HepG2 (cell line): ENCODE data around the gene SWSAP1. TPM values are rescaled to one million over a fixed set of nuclear protein-coding genes. Genes with fewer than 3 reads are reported as not detected.

Experiments
- CCAR2 ChIP-seq: fragments of 200-400 bp; formaldehyde crosslinking; optimal IDR thresholded peaks from 2 replicates; pipeline ENCODE3; 2018; ENCODE audit warnings: low read depth, mild to moderate bottlenecking, low read length, moderate library complexity
- IKZF5 ChIP-seq: IDR thresholded peaks from 2 replicates; pipeline ENCODE4 v1.6.1; 2018; ENCODE audit warnings: missing genetic modification reagents, mild to moderate bottlenecking, missing compliant biosample characterization
- IRX3 ChIP-seq: sonication (generic); formaldehyde crosslinking; IDR thresholded peaks from 2 replicates; pipeline ENCODE4 v1.8.1; 2023; ENCODE audit warnings: mild to moderate bottlenecking, low read depth, missing genetic modification reagents, borderline replicate concordance
- MLXIP ChIP-seq: sonication (generic); formaldehyde crosslinking; IDR thresholded peaks from 2 replicates; pipeline ENCODE4 v1.9.0; 2021; ENCODE audit warnings: missing genetic modification reagents, borderline replicate concordance
- TEF ChIP-seq: sonication (generic); formaldehyde crosslinking; IDR thresholded peaks from 2 replicates; pipeline ENCODE4 v1.5.0; 2020; ENCODE audit warnings: missing genetic modification reagents
- UBTF ChIP-seq: sonication (generic); formaldehyde crosslinking; IDR thresholded peaks from 2 replicates; pipeline ENCODE4 v1.4.0; 2020; ENCODE audit warnings: mild to moderate bottlenecking, missing genetic modification reagents
- ZKSCAN8 ChIP-seq: IDR thresholded peaks from 2 replicates; pipeline ENCODE4 v1.6.1; 2016; ENCODE audit warnings: borderline replicate concordance, missing genetic modification reagents, missing compliant biosample characterization
- ZMYM2 ChIP-seq: sonication (generic); formaldehyde crosslinking; IDR thresholded peaks from 2 replicates; pipeline ENCODE4 v1.8.0; 2022; ENCODE audit warnings: mild to moderate bottlenecking, missing genetic modification reagents
- ZNF550 ChIP-seq: sonication (generic); formaldehyde crosslinking; IDR thresholded peaks from 2 replicates; pipeline ENCODE4 v1.4.0; 2020; ENCODE audit warnings: mild to moderate bottlenecking, missing genetic modification reagents, borderline replicate concordance
- ZNF564 ChIP-seq: sonication (generic); formaldehyde crosslinking; IDR thresholded peaks from 2 replicates; pipeline ENCODE4 v1.8.1; 2023; ENCODE audit warnings: mild to moderate bottlenecking, missing genetic modification reagents
- ZNF883 ChIP-seq: sonication (generic); formaldehyde crosslinking; IDR thresholded peaks from 2 replicates; pipeline ENCODE4 v1.5.1; 2020; ENCODE audit warnings: mild to moderate bottlenecking, missing genetic modification reagents; ENCODE audit errors: not compliant biosample characterization
- polyA plus RNA-seq, 8 experiments: library from polyadenylated mRNA; depleted of rRNA in 3 of 8; stranded (reverse) in 7 of 8; unstranded in 1 of 8; fragments of >200 nt; fragmentation: Illumina TruSeq in 4 of 8; extraction: Trizol in 4 of 8; gene quantifications; 2 replicates each; pipeline versions ENCODE4 v1.2.1 to v1.2.3, GENCODE V29; 2011 to 2016; ENCODE audit warnings: low read depth in 4 of 8, missing spikeins in 1 of 8, mixed read lengths in 1 of 8; ENCODE audit not compliant: insufficient read depth in 1 of 8
- total RNA-seq, 5 experiments: library from RNA; depleted of rRNA; stranded (reverse); fragments of >200 nt; fragmentation: Illumina TruSeq; extraction: Trizol; gene quantifications; 2 replicates each; pipeline ENCODE4 v1.2.3, GENCODE V29; 2016; ENCODE audit warnings: low read depth in 1 of 5
- TF ChIP-seq, protein P1 (sequence below): sonication (generic); formaldehyde crosslinking; IDR thresholded peaks from 2 replicates; pipeline ENCODE4 v1.4.0; 2020; ENCODE audit warnings: mild to moderate bottlenecking, missing genetic modification reagents

SWSAP1 gene
- total and polyA plus RNA-seq, 2 of the 13 experiments (the other 11 are each of a cell fraction or from before 2014, with no cell fraction given) = 2.7 to 3.3 TPM

- TF ChIP-seq IKZF5 (CRISPR knock-in tag) (no peak; the same call in 1 of the 2 replicates), ZNF883 (no peak), ZNF564 (CRISPR knock-in tag) (no peak), ZNF550 (no peak), IRX3 (CRISPR knock-in tag) (no peak), ZMYM2 (CRISPR knock-in tag) (no peak), CCAR2 (no peak), UBTF (no peak), MLXIP (CRISPR knock-in tag) (no peak), TEF (CRISPR knock-in tag) (no peak), ZKSCAN8 (CRISPR knock-in tag) (no peak)
- TF ChIP-seq, protein P1, sequence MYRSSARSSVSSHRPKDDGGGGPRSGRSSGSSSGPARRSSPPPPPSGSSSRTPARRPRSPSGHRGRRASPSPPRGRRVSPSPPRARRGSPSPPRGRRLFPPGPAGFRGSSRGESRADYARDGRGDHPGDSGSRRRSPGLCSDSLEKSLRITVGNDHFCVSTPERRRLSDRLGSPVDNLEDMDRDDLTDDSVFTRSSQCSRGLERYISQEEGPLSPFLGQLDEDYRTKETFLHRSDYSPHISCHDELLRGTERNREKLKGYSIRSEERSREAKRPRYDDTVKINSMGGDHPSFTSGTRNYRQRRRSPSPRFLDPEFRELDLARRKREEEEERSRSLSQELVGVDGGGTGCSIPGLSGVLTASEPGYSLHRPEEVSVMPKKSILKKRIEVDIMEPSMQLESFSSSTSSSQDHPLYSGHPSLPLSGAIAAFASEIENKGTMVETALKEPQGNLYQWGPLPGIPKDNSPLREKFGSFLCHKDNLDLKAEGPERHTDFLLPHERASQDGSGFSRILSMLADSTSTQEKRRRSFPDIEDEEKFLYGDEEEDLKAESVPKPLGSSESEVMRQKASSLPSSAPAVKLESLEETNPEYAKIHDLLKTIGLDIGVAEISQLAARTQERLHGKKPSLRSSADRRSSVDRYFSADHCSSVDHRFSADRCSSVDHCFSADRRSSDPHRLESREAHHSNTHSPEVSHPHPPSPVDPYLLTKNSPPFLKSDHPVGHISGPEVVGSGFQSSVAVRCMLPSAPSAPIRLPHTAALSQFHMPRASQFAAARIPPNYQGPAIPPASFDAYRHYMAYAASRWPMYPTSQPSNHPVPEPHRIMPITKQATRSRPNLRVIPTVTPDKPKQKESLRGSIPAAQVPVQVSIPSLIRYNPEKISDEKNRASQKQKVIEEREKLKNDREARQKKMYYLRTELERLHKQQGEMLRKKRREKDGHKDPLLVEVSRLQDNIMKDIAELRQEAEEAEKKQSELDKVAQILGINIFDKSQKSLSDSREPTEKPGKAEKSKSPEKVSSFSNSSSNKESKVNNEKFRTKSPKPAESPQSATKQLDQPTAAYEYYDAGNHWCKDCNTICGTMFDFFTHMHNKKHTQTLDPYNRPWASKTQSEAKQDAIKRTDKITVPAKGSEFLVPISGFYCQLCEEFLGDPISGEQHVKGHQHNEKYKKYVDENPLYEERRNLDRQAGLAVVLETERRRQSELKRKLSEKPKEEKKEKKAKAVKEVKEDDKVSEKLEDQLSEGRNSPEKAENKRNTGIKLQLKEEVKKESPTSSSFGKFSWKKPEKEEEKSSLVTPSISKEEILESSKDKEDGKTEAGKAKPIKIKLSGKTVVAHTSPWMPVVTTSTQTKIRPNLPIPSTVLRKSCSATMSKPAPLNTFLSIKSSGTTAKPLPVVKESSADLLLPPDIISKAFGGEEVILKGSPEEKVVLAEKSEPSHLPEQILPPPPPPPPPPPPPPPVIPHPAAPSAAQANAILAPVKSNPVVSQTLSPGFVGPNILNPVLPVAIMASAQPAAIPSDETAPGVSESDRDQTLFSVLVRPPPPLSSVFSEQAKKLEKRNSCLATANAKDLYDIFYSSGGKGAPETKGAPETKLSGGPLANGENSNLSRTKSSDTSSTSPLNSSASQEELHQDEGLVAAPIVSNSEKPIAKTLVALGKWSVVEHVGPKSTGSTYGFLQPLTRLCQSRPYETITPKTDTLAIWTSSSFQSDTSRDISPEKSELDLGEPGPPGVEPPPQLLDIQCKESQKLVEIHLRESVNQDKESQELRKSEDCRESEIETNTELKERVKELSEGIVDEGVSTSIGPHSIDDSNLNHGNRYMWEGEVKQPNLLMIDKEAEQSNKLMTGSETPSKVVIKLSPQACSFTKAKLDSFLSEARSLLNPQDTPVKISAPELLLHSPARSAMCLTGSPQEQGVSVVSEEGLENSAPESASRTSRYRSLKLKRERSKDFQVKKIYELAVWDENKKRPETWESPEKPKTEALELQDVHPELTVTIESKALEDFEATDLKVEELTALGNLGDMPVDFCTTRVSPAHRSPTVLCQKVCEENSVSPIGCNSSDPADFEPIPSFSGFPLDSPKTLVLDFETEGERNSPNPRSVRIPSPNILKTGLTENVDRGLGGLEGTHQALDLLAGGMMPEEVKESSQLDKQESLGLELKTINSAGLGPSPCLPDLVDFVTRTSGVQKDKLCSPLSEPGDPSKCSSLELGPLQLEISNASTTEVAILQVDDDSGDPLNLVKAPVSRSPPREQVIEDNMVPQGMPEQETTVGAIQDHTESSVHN (CRISPR knock-in tag) = peak; percentile 32; the same call in 1 of the 2 replicates
Measured at GRCh38 chr19:11345122-11345803, 29.2 kb upstream of the SWSAP1 start (continued).
